Measurements from ENCODE around the gene SMAD2. TPM values are rescaled to one million over a fixed set of nuclear protein-coding genes. Genes with fewer than 3 reads are reported as not detected.

SMAD2 gene
- total and polyA plus RNA-seq, 9 of the 15 experiments (the other 6 are each of a cell fraction or from before 2014, with no cell fraction given) = 9.2 to 49.6 (median 33.7) TPM

DNA sequence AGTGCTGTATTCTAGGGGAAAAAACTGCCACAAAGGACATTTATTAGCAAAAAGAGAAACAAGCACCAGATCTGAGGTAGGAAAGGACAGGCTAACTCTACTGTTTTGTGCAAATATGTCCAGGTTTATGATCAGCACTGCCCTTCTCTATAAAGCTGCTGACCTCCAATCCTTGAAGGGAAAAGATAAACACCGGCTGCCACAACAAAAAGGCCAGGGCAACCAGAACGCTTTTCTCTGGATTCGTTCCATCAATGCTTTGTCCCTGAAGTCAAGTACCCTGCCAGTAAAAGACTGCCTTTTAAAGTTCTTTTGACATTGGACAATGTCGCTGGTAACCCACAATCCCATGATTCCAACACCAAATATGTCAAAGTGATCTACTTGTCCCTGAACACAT lies 21.0 kb downstream of the SMAD2 start:
- peaks cover 0 to 18% of the 10 kb centered on the region in 2 experiments; a peak in 3 of 5 replicates for H3K4me1 ChIP-seq (replicated peaks in 1 of 2; ENCODE audit: control insufficient read depth in 2 of 2, insufficient read depth in 2 of 2, low read length in 2 of 2)
- no peak overlapping the region for H2AFZ ChIP-seq (ENCODE audit: low read depth, low read length)
- CTCF ChIA-PET (ENCODE audit: low intra/inter-chr PET ratio) = interaction anchor here (0.6 kb wide), 1 partner anchor 38 kb away, joined by 4 read pairs; no protein-coding TSS in a partner anchor
- DNase-seq (ENCODE audit: extremely low read depth in 1 of 4, low spot score in 3 of 4) = no peak
- H3K9ac ChIP-seq (ENCODE audit: insufficient read depth in 1 of 2, low read depth in 2 of 2, low read length in 2 of 2) = no peak overlapping the region
- H4K20me1 ChIP-seq (replicated peaks; ENCODE audit: control insufficient read depth, insufficient read depth, low read length) = no peaks in the 10 kb centered on the region; the same call in 1 of the 2 replicates
- in situ Hi-C loops (cut with MboI) = no loop called here
- no peaks in the 10 kb centered on the region for H3K9me3 ChIP-seq (replicated peaks; ENCODE audit: control insufficient read depth, insufficient read depth, low read depth, low read length)
- POLR2A ChIA-PET = no interaction called here
- no TSS peak for BruUV-seq (replicated peaks)
- 57% methylated on average over 3 of the region's 4 CpGs for WGBS (ENCODE audit: insufficient coverage, low coverage, missing lambda C conversion rate)
- no peak overlapping the region for H3K4me2 ChIP-seq (ENCODE audit: insufficient read depth, low read length)
- H3K9me1 ChIP-seq (ENCODE audit: control insufficient read depth, insufficient read depth, low read length) = no peaks in the 10 kb centered on the region
- H3K4me3 ChIP-seq = no peak overlapping the region
- ATAC-seq = no peak
- no peaks in the 10 kb centered on the region for H3K27me3 ChIP-seq (ENCODE audit: control insufficient read depth in 2 of 2, insufficient read depth in 2 of 2, low read length in 2 of 2)
- intact Hi-C loops (cut with micrococcal nuclease) = no loop called here
- no peak for FAIRE-seq
- peaks cover 100% of the 10 kb centered on the region for H3K79me2 ChIP-seq (ENCODE audit: control insufficient read depth, insufficient read depth, low read length)
- H3K27ac ChIP-seq (ENCODE audit: extremely low read depth, low read depth, low read length) = no peak overlapping the region
- H3K36me3 ChIP-seq (ENCODE audit: control insufficient read depth, insufficient read depth, low read length) = peaks cover 10% of the 10 kb centered on the region; the same call in 2 of the 3 replicates
- TF ChIP-seq RBBP5 (IDR thresholded peaks at IDR 0.05; ENCODE audit: borderline replicate concordance, insufficient read depth, low read length, poor library complexity, severe bottlenecking) (no peak), ZFP30 (CRISPR knock-in tag; IDR thresholded peaks at IDR 0.05; ENCODE audit: borderline replicate concordance) (no peak), FOS (IDR thresholded peaks at IDR 0.05; ENCODE audit: extremely low read depth, insufficient read length) (no peak), ESRRA (IDR thresholded peaks at IDR 0.05; ENCODE audit: borderline replicate concordance, low read depth) (no peak), HMGXB4 (CRISPR knock-in tag; IDR thresholded peaks at IDR 0.05) (no peak)
- TF ChIP-seq, protein P1, sequence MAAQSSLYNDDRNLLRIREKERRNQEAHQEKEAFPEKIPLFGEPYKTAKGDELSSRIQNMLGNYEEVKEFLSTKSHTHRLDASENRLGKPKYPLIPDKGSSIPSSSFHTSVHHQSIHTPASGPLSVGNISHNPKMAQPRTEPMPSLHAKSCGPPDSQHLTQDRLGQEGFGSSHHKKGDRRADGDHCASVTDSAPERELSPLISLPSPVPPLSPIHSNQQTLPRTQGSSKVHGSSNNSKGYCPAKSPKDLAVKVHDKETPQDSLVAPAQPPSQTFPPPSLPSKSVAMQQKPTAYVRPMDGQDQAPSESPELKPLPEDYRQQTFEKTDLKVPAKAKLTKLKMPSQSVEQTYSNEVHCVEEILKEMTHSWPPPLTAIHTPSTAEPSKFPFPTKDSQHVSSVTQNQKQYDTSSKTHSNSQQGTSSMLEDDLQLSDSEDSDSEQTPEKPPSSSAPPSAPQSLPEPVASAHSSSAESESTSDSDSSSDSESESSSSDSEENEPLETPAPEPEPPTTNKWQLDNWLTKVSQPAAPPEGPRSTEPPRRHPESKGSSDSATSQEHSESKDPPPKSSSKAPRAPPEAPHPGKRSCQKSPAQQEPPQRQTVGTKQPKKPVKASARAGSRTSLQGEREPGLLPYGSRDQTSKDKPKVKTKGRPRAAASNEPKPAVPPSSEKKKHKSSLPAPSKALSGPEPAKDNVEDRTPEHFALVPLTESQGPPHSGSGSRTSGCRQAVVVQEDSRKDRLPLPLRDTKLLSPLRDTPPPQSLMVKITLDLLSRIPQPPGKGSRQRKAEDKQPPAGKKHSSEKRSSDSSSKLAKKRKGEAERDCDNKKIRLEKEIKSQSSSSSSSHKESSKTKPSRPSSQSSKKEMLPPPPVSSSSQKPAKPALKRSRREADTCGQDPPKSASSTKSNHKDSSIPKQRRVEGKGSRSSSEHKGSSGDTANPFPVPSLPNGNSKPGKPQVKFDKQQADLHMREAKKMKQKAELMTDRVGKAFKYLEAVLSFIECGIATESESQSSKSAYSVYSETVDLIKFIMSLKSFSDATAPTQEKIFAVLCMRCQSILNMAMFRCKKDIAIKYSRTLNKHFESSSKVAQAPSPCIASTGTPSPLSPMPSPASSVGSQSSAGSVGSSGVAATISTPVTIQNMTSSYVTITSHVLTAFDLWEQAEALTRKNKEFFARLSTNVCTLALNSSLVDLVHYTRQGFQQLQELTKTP (IDR thresholded peaks at IDR 0.05; ENCODE audit: low read depth in 1 of 2, partially characterized antibody in 2 of 2) = no peak
- TF ChIP-seq, protein P2, sequence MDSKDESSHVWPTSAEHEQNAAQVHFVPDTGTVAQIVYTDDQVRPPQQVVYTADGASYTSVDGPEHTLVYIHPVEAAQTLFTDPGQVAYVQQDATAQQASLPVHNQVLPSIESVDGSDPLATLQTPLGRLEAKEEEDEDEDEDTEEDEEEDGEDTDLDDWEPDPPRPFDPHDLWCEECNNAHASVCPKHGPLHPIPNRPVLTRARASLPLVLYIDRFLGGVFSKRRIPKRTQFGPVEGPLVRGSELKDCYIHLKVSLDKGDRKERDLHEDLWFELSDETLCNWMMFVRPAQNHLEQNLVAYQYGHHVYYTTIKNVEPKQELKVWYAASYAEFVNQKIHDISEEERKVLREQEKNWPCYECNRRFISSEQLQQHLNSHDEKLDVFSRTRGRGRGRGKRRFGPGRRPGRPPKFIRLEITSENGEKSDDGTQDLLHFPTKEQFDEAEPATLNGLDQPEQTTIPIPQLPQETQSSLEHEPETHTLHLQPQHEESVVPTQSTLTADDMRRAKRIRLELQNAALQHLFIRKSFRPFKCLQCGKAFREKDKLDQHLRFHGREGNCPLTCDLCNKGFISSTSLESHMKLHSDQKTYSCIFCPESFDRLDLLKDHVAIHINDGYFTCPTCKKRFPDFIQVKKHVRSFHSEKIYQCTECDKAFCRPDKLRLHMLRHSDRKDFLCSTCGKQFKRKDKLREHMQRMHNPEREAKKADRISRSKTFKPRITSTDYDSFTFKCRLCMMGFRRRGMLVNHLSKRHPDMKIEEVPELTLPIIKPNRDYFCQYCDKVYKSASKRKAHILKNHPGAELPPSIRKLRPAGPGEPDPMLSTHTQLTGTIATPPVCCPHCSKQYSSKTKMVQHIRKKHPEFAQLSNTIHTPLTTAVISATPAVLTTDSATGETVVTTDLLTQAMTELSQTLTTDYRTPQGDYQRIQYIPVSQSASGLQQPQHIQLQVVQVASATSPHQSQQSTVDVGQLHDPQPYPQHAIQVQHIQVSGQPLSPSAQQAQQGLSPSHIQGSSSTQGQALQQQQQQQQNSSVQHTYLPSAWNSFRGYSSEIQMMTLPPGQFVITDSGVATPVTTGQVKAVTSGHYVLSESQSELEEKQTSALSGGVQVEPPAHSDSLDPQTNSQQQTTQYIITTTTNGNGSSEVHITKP (IDR thresholded peaks at IDR 0.05; ENCODE audit: partially characterized antibody) = no peak
